T-helper 9 cell (primary cell): Measurements from ENCODE around the gene MAGI3.
"Not testable (repeated sequence)": the region's sequence is repeated elsewhere in the genome, so short reads cannot be mapped to it uniquely, and the experiment has no call there.

Experiments used
- DNase-seq: peaks from one replicate; pipeline ENCODE4 v3.0.0-alpha.2; 2020

MAGI3 gene

DNA sequence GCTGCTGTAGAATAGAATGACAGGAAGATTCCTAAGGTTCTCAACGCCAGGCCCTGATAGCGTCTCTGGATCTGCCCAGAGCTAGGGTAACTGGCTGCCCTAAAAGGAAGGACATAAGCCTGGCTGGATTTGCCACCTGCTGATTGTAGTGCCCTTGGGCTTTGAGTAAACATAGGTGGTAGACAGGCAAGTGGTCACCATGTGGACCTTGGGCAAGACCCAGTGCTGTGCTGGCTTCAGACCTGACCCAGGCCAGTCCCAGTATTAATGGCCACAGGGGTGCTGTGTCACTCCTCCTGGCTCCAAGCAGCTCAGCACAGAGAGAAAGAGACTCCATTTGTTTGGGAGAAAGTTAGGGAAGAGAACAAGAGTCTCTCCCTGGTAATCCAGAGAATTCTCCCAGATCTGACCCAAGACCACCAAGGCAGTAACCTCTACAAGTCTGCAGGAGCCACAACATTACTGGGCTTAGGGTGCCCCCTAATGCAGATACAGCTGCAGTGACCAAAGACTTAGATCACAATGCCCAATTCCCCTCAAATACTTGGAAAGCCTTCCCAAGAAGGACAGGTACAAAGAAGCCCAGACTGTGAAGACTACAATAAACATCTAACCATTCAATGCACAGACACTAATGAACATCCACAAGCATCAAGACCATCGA is 324.4 kb downstream of the MAGI3 start:
- no peak for DNase-seq

DNA sequence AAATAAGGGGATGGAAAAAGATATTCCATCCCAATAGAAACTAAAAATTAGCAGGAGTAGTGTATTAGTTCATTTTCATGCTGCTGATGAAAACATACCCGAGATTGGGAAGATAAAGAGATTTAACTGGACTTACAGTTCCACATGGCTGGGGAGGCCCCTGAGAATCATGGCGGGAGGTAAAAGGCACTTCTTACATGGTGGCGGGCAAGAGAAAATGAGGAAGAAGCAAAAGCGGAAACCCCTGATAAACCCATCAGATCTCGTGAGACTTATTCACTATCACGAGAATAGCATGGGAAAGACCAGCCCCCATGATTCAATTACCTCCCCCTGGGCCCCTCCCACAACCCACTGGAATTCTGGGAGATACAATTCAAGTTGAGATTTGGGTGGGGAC is 327.2 kb downstream of the MAGI3 start:
- not testable (repeated sequence) for DNase-seq

DNA sequence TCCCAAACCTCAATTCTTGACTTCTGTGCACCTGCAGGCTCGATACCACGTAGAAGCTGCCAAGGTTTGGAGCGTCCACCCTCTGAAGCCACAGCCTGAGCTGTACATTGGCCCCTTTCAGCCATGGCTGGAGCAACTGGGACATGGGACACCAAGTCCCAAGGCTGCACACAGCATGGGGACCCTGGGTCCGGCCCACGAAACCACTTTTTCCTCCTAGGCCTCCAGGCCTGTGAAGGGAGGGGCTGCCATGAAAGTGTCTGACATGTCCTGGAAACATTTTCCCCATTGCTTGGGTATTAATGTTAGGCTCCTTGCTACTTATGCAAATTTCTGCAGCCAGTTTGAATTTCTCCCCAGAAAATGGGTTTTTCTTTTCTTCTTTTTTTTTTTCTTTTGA is 328.3 kb downstream of the MAGI3 start:
- DNase-seq, result not testable (repeated sequence)

DNA sequence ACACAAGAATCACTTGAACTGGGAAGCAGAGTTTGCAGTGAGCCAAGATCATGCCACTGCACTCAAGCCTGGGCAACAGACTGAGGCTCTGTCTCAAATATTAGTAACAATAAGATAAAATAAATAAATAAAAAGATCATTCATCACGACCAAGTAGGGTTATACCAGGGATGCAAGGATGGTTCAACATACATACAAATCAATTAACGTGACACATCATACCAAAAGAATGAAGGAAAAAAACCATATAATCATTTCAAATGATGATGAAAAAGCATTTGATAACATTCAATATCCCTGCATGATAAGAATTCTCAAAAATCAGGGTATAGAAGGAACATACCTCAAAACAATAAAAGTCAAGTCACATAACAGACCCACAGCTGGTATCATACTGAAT is 330.7 kb downstream of the MAGI3 start:
- DNase-seq, result no peak

DNA sequence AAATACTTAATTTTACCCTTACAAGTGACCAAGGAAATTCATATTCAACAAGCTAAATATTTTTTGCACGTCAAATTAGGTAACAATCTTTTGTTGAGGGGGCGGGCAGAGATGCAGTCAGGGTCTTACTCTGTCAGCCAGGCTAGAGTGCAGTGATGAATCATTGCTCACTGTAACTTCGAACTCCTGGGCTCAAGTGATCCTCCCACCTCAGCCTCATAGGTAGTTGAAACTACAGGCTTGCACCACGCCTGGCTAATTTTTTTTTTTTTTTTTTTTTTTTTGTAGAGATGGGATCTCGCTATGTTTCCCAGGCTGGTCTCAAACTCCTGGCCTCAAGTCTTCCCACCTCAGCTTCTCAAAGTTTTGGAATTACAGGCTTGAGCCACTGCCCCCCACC is 342.5 kb downstream of the MAGI3 start:
- no peak for DNase-seq

DNA sequence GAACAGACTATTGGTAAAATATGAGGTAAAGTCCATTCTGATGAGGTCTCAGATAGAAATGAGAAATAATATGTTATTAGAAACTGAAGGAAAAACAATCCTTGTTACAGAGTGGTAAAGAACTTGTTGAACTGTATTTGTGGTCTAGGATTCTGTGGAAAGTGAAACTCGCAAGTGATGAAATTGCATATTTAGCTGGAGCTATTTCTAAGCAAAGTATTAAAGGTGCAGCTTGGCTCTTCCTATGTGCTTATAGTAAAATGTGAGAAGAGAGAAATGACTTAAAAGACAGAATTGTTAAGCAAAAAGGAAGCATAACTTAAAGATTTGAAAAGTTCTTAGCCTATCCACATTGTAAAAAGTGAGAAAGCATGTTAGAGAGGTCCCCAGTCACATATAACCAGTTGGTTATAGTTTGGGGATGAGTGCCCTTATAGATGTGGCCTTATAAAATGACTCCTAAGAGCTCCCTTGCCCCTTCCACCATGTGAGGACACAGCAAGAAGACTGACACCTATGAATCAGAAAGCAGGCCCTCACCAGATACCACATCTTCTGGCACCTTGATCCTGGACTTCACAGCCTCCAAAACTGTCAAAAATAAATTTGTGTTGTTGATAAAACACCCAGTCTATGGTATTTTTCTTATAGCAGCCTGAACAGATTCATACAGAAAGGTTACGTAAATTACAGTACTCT is 344.2 kb downstream of the MAGI3 start:
- no peak for DNase-seq
